Sigmoid colon (tissue), 7 donors: Measurements from ENCODE around the gene UQCRHL. TPM values are rescaled to one million over a fixed set of nuclear protein-coding genes. Genes with fewer than 3 reads are reported as not detected.
"Not testable (repeated sequence)": the region's sequence is repeated elsewhere in the genome, so short reads cannot be mapped to it uniquely, and the experiment has no call there.

Source experiments
- DNase-seq: peaks from one replicate; pipeline ENCODE4 v3.0.0-alpha.2; 2019
- H3K27ac ChIP-seq, 4 donors: fragments of 200-600 bp; sonication (generic); one replicate each; pipeline ENCODE4 v1.5.1; 2016 to 2019; ENCODE audit warnings: mild to moderate bottlenecking in 1 of 4
- H3K27me3 ChIP-seq, 3 donors: fragments of 200-600 bp; sonication (generic); one replicate each; pipeline ENCODE4 v1.5.1; 2019; ENCODE audit warnings: mild to moderate bottlenecking in 1 of 3
- H3K36me3 ChIP-seq, 4 donors: fragments of 200-600 bp; sonication (generic); one replicate each; pipeline ENCODE4 v1.5.1; 2016 to 2019
- H3K4me1 ChIP-seq, 4 donors: fragments of 200-600 bp; sonication (generic); one replicate each; pipeline ENCODE4 v1.5.1; 2017 to 2019
- H3K4me3 ChIP-seq, 4 donors: fragments of 200-600 bp; sonication (generic); one replicate each; pipeline ENCODE4 v1.5.1; 2017 to 2019; ENCODE audit warnings: mild to moderate bottlenecking in 2 of 4, moderate library complexity in 1 of 4
- H3K9me3 ChIP-seq, 4 donors: fragments of 200-600 bp in 3 of 4; sonication (generic) in 3 of 4; one replicate each; pipeline versions ENCODE4 v1.5.1 to v1.6.1; 2013 to 2019
- CTCF ChIP-seq, 4 experiments: fragments of 450-650 bp in 3 of 4; fragments of 200-600 bp in 1 of 4; IDR thresholded peaks; one replicate each; pipeline ENCODE4 v1.5.1; 2016 to 2019; ENCODE audit warnings: antibody characterized with exemption in 4 of 4, mild to moderate bottlenecking in 3 of 4, moderate library complexity in 2 of 4
- EP300 ChIP-seq, 4 donors: sonication (generic); formaldehyde crosslinking; IDR thresholded peaks; one replicate each; pipeline ENCODE4 v1.6.1; 2017; ENCODE audit warnings: antibody characterized with exemption in 4 of 4
- POLR2A ChIP-seq, 2 donors: fragments of 450-650 bp; IDR thresholded peaks; one replicate each; pipeline ENCODE4 v1.6.1; 2016; ENCODE audit warnings: antibody characterized with exemption in 2 of 2, mild to moderate bottlenecking in 2 of 2, moderate library complexity in 2 of 2
- POLR2AphosphoS5 ChIP-seq, 4 donors: sonication (generic); formaldehyde crosslinking; IDR thresholded peaks; one replicate each; pipeline ENCODE4 v1.6.1; 2017; ENCODE audit warnings: antibody characterized with exemption in 4 of 4
- whole genome bisulfite sequencing, 2 donors: extraction: QIAGEN DNeasy Blood & Tissue Kit; methylation state at CpG; one replicate each; pipeline ENCODE4 v1.1.7; 2013; 5-methylcytosine and 5-hydroxymethylcytosine counted together
- intact Hi-C: fragments of 100-400 bp; cut with DNase I; formaldehyde crosslinking; loops from one replicate; pipeline ENCODE4 v1.15.1; 2023
- polyA plus RNA-seq, 3 donors: library from polyadenylated mRNA; stranded (reverse); fragments of 200-250 nt; gene quantifications; one replicate each; pipeline ENCODE4 v1.2.3, GENCODE V29; 2013
- total RNA-seq, 4 donors: library from RNA; depleted of rRNA; stranded (reverse); fragments of >200 nt; gene quantifications; one replicate each; pipeline ENCODE4 v1.1.0, GENCODE V29; 2016
- donor health status: healthy with polysubstance abuse.
- donor health status: Bipolar disorder and iron deficiency.
- donor health status: healthy.

UQCRHL gene
- total and polyA plus RNA-seq, 7 donors: 0.54 to 4.6 (median 2.2) TPM

DNA sequence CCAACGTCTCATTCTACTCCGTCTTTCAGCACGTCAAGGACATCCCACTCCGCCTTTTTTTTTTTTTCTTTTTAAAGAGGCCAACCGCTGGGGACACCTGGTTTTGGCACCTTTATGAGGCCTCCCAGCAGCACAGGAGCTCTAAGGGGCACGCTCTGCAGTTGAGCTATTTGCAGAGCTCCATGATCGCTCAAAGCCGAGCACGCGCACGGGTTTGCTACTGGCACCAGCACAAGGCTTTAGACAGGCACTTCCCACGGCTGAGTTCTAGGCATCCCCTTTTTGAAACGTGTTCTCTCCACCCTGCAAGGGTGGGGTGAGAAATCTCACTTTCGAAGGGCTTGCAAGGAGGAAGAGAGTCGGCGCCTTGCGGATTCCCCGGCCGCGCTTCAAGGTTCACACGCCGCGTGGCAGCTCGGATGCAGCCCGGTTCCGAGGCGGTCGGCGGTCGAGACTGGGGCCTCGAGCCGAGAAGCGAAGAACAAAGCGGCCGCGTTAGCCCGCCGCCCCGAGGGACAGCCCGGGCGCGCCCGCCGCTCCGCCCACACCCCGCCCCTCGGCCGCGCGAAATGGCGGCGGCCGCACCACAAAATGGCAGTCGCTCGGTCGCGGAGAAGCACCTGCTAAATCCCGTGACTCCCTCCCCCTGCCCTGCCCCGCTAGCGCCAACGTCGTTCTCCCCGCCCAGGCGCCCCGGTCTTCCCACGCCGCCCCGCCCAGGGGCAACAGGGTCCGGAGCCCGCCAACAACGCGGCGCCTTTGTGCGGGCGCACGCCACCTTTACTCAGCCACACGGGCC is 27.2 kb upstream of the UQCRHL start:
- Histone ChIP-seq H3K27ac (peak overlapping the region; percentile 99 to 100 (median 99)), H3K36me3 (no peaks in the 10 kb centered on the region), H3K4me3 (peak overlapping the region; percentile 50 to 98 (median 74)), H3K27me3 (no peaks in the 10 kb centered on the region), H3K4me1 (peaks cover 0 to 28% (median 23%) of the 10 kb centered on the region in 4 donors), H3K9me3 (no peaks in the 10 kb centered on the region)
- WGBS, 2 donors: 0% methylated on average over 77 of the region's 77 CpGs
- TF ChIP-seq CTCF (IDR thresholded peaks at IDR 0.05) (no peak), POLR2AphosphoS5 (IDR thresholded peaks at IDR 0.05) (peak; percentile 60 to 91 (median 81)), EP300 (IDR thresholded peaks at IDR 0.05) (peak in 1 of 4 donors; percentile 33), POLR2A (IDR thresholded peaks at IDR 0.05) (peak; percentile 72 to 76)
- peak; percentile 93 for DNase-seq
- intact Hi-C loops: loop anchor here (1.0 kb wide), 1 partner anchor 13 kb away; the partner anchor contains the start of gene SPEN

DNA sequence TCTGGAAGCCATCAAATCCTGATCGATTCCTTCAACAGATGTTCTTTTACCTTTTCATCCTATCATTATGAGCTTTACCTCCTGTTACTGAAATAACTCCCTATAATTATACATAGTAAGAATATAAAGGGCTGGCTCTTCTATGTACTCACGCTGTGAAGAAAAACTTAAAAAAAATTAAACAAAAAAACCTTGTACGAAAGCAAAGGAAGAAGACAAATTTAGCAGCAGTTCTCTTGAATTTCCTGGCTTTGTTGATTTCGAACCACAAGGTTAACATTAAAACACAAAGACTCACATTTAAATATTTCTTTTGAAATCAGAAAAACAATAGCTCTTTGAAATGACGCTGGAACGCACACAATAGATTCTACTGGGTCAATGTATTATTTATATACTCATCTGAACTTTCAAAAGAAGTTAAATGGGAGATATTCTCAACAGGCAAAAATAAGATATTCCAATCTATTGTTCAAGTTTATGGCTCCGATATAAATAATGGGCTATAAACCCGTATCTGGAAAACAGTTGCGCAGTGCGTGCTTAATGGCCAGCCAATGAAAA is 26.5 kb upstream of the UQCRHL start:
- WGBS, 2 donors: 1% methylated on average over 10 of the region's 10 CpGs
- DNase-seq: no peak
- no peak for TF ChIP-seq POLR2A (IDR thresholded peaks at IDR 0.05)
- no peak for TF ChIP-seq CTCF (IDR thresholded peaks at IDR 0.05)
- peak in 1 of 4 donors; percentile 14 for TF ChIP-seq EP300 (IDR thresholded peaks at IDR 0.05)
- no peak for TF ChIP-seq POLR2AphosphoS5 (IDR thresholded peaks at IDR 0.05)
- Histone ChIP-seq H3K4me1 (peaks cover 0 to 28% (median 23%) of the 10 kb centered on the region in 4 donors), H3K4me3 (peak overlapping the region; percentile 50 to 98 (median 74)), H3K27me3 (no peaks in the 10 kb centered on the region), H3K9me3 (no peaks in the 10 kb centered on the region), H3K36me3 (no peaks in the 10 kb centered on the region), H3K27ac (peak overlapping the region; percentile 99 to 100 (median 99))
- intact Hi-C loops: no loop called here

DNA sequence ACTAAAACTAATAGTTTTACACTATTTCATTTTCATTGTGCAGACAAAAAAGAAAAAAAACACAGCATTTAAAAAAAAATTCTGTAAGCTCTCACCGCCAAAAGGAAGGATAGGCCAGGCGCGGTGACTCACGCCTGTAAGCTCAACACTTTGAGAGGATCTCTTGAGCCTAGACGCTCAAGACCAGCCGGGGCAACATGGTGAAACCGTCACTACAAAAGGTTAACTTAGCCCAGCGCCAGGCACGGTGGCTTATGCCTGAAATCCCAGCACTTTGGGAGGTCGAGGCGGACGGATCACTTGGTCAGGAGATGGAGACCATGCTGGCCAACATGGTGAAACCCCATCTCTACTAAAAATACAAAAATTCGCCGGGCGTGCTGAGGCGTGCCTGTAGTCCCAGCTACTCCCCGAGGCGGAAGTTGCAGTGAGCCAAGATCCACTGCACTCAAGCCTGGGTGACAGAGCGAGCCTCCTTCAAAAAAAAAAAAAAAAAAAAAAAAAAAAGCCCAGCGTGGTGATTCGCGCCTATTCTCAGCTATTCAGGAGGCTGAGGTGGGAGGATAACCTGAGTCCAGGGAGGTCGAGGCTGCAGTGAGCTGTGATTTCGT is 25.7 kb upstream of the UQCRHL start:
- Histone ChIP-seq H3K4me3 (peak overlapping the region in 3 of 4 donors; percentile 71 to 98 (median 77)), H3K27me3 (no peaks in the 10 kb centered on the region), H3K27ac (peak overlapping the region; percentile 99 to 100 (median 99)), H3K36me3 (no peaks in the 10 kb centered on the region), H3K4me1 (peaks cover 0 to 28% (median 23%) of the 10 kb centered on the region in 4 donors), H3K9me3 (no peaks in the 10 kb centered on the region)
- WGBS, 2 donors: 27 to 64% methylated on average over 24 of the region's 24 CpGs
- intact Hi-C loops: no loop called here
- DNase-seq: peak; percentile 80
- TF ChIP-seq EP300 (IDR thresholded peaks at IDR 0.05) (no peak), POLR2AphosphoS5 (IDR thresholded peaks at IDR 0.05) (no peak), CTCF (IDR thresholded peaks at IDR 0.05) (no peak), POLR2A (IDR thresholded peaks at IDR 0.05) (no peak)

GRCh38 chr1:15830258-15830657 is 22.8 kb upstream of the UQCRHL start:
- H3K27me3 ChIP-seq: no peaks in the 10 kb centered on the region
- intact Hi-C loops: no loop called here
- peaks cover 0 to 28% (median 12%) of the 10 kb centered on the region in 4 donors for H3K4me1 ChIP-seq
- WGBS, 2 donors: 78% methylated on average over 1 of the region's 1 CpG
- H3K27ac ChIP-seq: peak overlapping the region in 3 of 4 donors; percentile 26 to 54 (median 32)
- TF ChIP-seq POLR2A (IDR thresholded peaks at IDR 0.05) (no peak), EP300 (IDR thresholded peaks at IDR 0.05) (no peak), POLR2AphosphoS5 (IDR thresholded peaks at IDR 0.05) (no peak), CTCF (IDR thresholded peaks at IDR 0.05) (no peak)
- no peaks in the 10 kb centered on the region for H3K36me3 ChIP-seq
- DNase-seq: no peak
- no peak overlapping the region for H3K4me3 ChIP-seq
- H3K9me3 ChIP-seq: no peaks in the 10 kb centered on the region

- H3K9me3 ChIP-seq, DNase-seq, H3K27ac ChIP-seq, H3K4me3 ChIP-seq, H3K27me3 ChIP-seq, H3K36me3 ChIP-seq, intact Hi-C loops: not testable (repeated sequence)
- H3K4me1 ChIP-seq: peaks cover 0 to 29% (median 12%) of the 10 kb centered on the region in 4 donors
- WGBS, 2 donors: 94 to 95% methylated on average over 14 of the region's 14 CpGs
Observed at GRCh38 chr1:15828931-15829330, 21.5 kb upstream of the UQCRHL start.

DNA sequence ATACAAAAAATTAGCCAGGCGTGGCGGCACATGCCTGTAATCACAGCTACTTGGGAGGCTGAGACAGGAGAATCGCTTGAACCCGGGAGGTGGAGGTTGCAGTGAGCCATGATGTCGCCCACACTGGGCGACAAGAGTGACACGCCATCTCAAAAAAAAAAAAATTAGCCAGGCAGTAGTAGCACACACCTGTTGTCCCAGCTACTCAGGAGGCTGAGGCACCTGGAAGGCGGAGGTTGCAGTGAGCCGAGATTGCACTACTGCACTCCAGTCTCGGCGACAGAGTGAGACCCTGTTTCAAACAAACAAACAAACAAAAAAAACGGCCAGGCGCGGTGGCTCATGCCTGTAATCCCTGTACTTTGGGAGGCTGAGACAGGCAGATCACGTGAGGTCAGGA is 20.1 kb upstream of the UQCRHL start:
- WGBS, 2 donors: 97% methylated on average over 15 of the region's 15 CpGs
- H3K4me3 ChIP-seq, DNase-seq, H3K9me3 ChIP-seq, intact Hi-C loops, H3K27ac ChIP-seq, H3K36me3 ChIP-seq, H3K27me3 ChIP-seq: not testable (repeated sequence)
- peaks cover 0 to 23% (median 4%) of the 10 kb centered on the region in 4 donors for H3K4me1 ChIP-seq
